ENCODE measurements around the gene REXO4. TPM values are rescaled to one million over a fixed set of nuclear protein-coding genes. Genes with fewer than 3 reads are reported as not detected.

The REXO4 gene
- total and polyA plus RNA-seq, 2 of the 13 experiments (the other 11 are each of a cell fraction or from before 2014, with no cell fraction given), result 18.5 to 30.4 TPM

DNA sequence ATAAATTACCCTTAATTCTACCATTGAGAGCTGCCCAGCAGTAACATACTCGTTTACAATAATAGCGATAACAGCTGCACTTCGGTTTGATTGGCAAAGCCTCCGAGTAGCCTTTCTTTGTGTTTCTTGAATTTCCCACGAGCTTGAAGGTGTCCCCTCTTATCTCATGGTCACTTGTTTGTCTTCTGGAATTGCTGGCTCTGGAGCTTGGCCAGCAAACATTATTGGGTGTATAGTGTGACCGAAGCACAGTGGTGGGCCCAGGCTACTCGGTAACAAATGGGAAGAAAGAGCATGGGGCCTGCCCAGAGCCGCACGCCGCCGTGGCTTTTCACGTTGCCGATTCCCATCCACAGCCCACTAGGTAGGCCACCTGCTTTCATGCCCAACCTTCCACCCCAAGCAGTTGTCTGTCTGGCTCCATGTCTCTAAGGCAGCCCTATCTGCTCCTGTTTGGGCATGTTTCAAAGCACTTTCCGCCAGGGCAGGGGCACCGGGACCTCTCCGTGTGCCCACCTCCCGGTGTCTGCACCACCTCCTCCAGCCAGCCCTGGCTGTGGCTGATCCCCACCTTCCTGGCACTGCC is 33.0 kb downstream of the REXO4 start (continued):
- TF ChIP-seq, protein P1, sequence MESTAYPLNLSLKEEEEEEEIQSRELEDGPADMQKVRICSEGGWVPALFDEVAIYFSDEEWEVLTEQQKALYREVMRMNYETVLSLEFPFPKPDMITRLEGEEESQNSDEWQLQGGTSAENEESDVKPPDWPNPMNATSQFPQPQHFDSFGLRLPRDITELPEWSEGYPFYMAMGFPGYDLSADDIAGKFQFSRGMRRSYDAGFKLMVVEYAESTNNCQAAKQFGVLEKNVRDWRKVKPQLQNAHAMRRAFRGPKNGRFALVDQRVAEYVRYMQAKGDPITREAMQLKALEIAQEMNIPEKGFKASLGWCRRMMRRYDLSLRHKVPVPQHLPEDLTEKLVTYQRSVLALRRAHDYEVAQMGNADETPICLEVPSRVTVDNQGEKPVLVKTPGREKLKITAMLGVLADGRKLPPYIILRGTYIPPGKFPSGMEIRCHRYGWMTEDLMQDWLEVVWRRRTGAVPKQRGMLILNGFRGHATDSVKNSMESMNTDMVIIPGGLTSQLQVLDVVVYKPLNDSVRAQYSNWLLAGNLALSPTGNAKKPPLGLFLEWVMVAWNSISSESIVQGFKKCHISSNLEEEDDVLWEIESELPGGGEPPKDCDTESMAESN (CRISPR knock-in tag; conservative IDR thresholded peaks at IDR 0.05), result no peak
- TF ChIP-seq, protein P2, sequence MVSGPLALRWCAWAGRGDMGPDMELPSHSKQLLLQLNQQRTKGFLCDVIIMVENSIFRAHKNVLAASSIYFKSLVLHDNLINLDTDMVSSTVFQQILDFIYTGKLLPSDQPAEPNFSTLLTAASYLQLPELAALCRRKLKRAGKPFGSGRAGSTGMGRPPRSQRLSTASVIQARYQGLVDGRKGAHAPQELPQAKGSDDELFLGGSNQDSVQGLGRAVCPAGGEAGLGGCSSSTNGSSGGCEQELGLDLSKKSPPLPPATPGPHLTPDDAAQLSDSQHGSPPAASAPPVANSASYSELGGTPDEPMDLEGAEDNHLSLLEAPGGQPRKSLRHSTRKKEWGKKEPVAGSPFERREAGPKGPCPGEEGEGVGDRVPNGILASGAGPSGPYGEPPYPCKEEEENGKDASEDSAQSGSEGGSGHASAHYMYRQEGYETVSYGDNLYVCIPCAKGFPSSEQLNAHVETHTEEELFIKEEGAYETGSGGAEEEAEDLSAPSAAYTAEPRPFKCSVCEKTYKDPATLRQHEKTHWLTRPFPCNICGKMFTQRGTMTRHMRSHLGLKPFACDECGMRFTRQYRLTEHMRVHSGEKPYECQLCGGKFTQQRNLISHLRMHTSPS (CRISPR knock-in tag; IDR thresholded peaks at IDR 0.05; ENCODE audit: low read depth), result no peak
- TF ChIP-seq EP300 (IDR thresholded peaks at IDR 0.05; ENCODE audit: low read depth in 2 of 2, low read length in 2 of 2), result no peak
- no peak for TF ChIP-seq EP300 (CRISPR knock-in tag; IDR thresholded peaks at IDR 0.05; ENCODE audit: borderline replicate concordance)
- 0 out of 2 replicates have a peak, but pooled peaks have one; percentile 4 for TF ChIP-seq SAP130 (CRISPR knock-in tag; IDR thresholded peaks at IDR 0.05; ENCODE audit: low read depth)
- no peak for TF ChIP-seq IRX3 (CRISPR knock-in tag; IDR thresholded peaks at IDR 0.05; ENCODE audit: borderline replicate concordance, low read depth)
- TF ChIP-seq SATB2 (CRISPR knock-in tag; IDR thresholded peaks at IDR 0.05), result no peak
- 0 out of 2 replicates have a peak, but pooled peaks have one; percentile 20 for TF ChIP-seq ZNF274 (CRISPR knock-in tag; IDR thresholded peaks at IDR 0.05)
- peak; percentile 17; the same call in 1 of the 2 replicates for TF ChIP-seq GATAD2A (CRISPR knock-in tag; IDR thresholded peaks at IDR 0.05)
- TF ChIP-seq ZNF777 (CRISPR knock-in tag; IDR thresholded peaks at IDR 0.05), result no peak
- no peak for TF ChIP-seq TOPORS (CRISPR knock-in tag; IDR thresholded peaks at IDR 0.05)
- TF ChIP-seq, protein P3, sequence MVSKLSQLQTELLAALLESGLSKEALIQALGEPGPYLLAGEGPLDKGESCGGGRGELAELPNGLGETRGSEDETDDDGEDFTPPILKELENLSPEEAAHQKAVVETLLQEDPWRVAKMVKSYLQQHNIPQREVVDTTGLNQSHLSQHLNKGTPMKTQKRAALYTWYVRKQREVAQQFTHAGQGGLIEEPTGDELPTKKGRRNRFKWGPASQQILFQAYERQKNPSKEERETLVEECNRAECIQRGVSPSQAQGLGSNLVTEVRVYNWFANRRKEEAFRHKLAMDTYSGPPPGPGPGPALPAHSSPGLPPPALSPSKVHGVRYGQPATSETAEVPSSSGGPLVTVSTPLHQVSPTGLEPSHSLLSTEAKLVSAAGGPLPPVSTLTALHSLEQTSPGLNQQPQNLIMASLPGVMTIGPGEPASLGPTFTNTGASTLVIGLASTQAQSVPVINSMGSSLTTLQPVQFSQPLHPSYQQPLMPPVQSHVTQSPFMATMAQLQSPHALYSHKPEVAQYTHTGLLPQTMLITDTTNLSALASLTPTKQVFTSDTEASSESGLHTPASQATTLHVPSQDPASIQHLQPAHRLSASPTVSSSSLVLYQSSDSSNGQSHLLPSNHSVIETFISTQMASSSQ (IDR thresholded peaks at IDR 0.05; ENCODE audit: low read depth), result no peak
- TF ChIP-seq, protein P3 (CRISPR knock-in tag; IDR thresholded peaks at IDR 0.05; ENCODE audit: borderline replicate concordance), result no peak
- peak; percentile 60 for TF ChIP-seq ZFX (CRISPR knock-in tag; IDR thresholded peaks at IDR 0.05; ENCODE audit: low read depth)
- TF ChIP-seq, protein P4, sequence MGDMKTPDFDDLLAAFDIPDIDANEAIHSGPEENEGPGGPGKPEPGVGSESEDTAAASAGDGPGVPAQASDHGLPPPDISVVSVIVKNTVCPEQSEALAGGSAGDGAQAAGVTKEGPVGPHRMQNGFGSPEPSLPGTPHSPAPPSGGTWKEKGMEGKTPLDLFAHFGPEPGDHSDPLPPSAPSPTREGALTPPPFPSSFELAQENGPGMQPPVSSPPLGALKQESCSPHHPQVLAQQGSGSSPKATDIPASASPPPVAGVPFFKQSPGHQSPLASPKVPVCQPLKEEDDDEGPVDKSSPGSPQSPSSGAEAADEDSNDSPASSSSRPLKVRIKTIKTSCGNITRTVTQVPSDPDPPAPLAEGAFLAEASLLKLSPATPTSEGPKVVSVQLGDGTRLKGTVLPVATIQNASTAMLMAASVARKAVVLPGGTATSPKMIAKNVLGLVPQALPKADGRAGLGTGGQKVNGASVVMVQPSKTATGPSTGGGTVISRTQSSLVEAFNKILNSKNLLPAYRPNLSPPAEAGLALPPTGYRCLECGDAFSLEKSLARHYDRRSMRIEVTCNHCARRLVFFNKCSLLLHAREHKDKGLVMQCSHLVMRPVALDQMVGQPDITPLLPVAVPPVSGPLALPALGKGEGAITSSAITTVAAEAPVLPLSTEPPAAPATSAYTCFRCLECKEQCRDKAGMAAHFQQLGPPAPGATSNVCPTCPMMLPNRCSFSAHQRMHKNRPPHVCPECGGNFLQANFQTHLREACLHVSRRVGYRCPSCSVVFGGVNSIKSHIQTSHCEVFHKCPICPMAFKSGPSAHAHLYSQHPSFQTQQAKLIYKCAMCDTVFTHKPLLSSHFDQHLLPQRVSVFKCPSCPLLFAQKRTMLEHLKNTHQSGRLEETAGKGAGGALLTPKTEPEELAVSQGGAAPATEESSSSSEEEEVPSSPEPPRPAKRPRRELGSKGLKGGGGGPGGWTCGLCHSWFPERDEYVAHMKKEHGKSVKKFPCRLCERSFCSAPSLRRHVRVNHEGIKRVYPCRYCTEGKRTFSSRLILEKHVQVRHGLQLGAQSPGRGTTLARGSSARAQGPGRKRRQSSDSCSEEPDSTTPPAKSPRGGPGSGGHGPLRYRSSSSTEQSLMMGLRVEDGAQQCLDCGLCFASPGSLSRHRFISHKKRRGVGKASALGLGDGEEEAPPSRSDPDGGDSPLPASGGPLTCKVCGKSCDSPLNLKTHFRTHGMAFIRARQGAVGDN (CRISPR knock-in tag; IDR thresholded peaks at IDR 0.05), result peak; percentile 79
- TF ChIP-seq PAX8 (CRISPR knock-in tag; IDR thresholded peaks at IDR 0.05; ENCODE audit: borderline replicate concordance), result no peak
